HG02884 (cell line): Measurements from ENCODE around the gene CDK2AP2.
A peak's percentile ranks its signal among the peaks of the same experiment; 100 is the strongest.
"Not testable (repeated sequence)": the region's sequence is repeated elsewhere in the genome, so short reads cannot be mapped to it uniquely, and the experiment has no call there.

Experiments
- ATAC-seq: cut with Tn5 transposase; IDR thresholded peaks from one replicate; pipeline ENCODE4 v1.9.1; 2021; ENCODE audit warnings: mild to moderate bottlenecking, moderate library complexity; ENCODE audit not compliant: unreplicated experiment

CDK2AP2 gene

GRCh38 chr11:67524480-67524808 lies 16.5 kb upstream of the CDK2AP2 start:
- no peak for ATAC-seq

- no peak for ATAC-seq
These were observed 15.9 kb upstream of the CDK2AP2 start for GRCh38 chr11:67523556-67524479.

- ATAC-seq, result no peak
These were observed 15.0 kb upstream of the CDK2AP2 start, which contains the start of gene CABP2 for GRCh38 chr11:67522844-67523555. Gene CABP2 (minus strand): TSS chr11:67523446. CDS start chr11:67523326, 120 bp downstream.

DNA sequence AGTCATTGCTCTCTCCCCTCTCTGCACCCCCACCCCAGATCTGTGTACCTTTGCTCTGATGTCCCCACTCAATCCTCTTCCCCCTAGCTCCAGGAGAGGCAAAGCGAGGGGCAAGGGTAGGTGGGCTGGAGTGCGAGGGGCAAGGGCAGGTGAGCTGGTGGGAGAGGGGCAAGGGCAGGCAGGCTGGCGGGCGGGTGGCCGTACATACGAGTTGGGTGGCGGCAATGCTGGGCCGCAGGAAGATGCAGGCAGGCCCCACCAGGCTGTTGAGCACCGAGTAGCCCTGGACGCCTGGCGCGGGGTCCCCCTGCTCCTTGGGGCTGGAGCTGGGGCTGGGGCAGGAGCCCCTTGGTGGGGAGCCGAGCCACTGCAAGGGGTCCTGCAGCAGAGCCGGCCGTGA lies 14.4 kb upstream of the CDK2AP2 start:
- no peak for ATAC-seq

- no peak for ATAC-seq
These were observed 14.0 kb upstream of the CDK2AP2 start for GRCh38 chr11:67521924-67522323.

DNA sequence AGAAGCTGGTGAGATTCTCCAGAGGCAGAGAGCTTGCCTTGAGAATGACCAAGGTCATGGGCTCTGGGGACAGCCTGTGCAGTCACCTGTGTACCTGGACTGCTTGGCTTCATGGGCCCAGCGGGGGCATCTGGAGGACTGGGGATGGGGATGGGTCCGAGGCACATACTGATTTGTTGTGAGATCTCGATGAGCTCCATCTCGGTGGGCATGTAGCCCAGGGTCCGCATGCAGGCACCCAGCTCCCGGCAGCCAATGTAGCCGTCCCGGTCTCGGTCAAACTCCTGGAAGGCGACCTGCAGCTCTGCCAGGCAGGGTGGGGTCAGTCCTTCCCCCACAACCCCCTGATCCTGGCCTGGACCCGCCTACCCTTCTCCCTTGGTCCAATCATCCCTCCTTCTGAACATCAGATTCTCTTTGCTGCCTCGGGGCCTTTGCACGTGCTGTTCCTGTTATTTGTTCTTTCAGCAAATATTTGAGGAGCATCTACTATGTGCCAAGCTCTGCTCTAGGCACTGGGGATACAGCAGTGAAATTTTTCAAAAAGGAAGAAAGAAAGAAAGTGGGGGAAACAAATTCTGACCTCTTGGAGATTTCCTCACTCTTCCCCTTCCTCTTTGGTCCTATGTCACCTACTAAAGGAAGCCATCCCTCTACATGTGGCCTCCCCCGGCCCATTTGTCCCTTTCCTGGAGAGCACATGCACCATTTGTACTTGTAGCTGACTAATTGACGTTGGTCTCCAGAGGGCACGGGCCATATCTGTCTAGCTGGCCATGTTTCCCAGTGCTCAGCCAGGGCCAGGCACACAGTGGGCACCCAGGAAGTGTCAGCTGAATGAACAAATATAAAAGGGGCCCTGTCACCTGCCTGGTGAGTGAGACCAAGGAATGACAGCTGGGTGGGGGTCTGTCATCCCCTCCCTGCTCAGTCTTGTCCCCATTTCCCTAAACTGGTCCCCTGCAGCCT lies 13.2 kb upstream of the CDK2AP2 start:
- ATAC-seq, result no peak

DNA sequence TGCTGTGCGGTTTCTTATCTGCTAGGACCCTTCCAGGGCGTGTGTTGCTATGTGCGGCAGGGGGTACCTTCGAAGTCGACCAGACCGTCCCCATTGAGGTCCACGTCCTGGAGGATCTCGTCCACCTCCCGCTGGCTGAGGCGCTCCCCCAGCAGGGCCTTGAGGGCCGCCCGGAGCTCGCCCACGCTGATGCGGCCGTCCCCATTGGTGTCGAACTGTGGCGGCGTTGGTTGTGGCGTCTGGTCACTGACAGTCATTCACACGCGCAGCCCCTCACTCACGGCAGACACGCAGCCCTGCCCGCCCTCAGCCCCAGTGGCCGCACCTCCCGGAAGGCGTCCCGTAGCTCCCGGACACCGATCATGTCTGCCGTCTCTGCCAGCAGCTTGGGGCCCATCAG lies 11.8 kb upstream of the CDK2AP2 start:
- ATAC-seq, result no peak

DNA sequence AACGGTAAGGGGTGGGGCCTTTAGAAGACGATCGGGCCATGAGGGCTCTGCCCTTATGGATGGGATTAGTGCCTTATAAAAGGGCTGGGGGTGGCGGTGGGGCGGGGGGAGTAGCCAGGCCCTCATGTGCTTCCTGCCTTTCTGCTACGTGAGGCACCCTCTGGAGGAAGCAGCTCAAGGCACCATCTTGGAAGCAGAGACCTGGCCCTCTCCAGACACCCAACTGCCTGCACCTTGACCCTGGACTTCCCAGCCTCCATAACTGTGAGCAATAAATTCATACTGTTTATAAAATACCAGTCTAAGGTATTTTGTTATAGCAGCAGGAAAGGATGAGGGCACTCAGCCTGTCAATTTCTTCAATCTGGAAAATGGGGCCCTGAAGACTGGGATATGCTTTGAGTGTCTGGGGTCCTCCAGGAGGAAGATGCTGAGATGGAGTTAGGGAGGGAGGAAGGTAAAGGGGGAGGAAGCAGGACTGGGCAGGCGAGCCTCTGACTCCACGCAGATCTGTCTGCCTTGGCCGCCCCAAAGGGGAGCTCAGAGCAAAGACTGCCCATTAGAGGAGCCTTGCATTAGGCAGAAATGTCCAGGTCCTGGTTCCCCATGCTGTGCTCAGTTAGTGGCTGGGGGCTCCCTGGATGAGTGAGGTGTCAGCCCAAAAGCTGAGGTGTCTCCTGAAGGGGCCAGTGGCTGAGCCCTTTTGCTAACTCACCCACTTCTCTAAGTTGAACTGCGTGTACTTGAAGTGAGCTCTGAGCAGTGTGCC lies 10.0 kb upstream of the CDK2AP2 start:
- ATAC-seq, result no peak

GRCh38 chr11:67516806-67517205 lies 8.8 kb upstream of the CDK2AP2 start:
- no peak for ATAC-seq

DNA sequence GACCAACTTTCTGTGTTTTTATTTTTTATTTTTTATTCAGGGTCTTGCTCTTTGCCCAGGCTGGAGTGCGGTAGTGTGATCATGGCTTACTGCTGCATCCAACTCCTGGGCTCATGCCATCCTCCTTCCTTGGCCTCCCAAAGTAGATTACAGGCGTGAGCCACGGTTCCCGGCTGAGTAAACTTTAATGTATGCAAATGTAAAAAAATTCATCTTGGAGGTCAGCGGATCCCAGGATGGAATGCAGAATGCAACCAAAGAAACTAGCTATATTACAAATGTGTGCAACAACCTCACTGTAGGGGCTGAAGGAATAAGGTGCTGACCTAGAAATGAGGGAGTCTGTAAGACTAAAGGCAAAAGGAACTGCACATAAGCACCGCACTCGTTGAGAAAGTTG lies 6.2 kb upstream of the CDK2AP2 start:
- no peak for ATAC-seq

GRCh38 chr11:67511558-67511957 lies 3.6 kb upstream of the CDK2AP2 start:
- not testable (repeated sequence) for ATAC-seq

GRCh38 chr11:67510023-67510345 lies 2.0 kb upstream of the CDK2AP2 start:
- ATAC-seq, result no peak

- ATAC-seq, result peak; percentile 45
These were observed 642 bp upstream of the CDK2AP2 start for GRCh38 chr11:67508486-67509121.

GRCh38 chr11:67507242-67507863 lies 609 bp downstream of the CDK2AP2 start:
- ATAC-seq, result no peak

DNA sequence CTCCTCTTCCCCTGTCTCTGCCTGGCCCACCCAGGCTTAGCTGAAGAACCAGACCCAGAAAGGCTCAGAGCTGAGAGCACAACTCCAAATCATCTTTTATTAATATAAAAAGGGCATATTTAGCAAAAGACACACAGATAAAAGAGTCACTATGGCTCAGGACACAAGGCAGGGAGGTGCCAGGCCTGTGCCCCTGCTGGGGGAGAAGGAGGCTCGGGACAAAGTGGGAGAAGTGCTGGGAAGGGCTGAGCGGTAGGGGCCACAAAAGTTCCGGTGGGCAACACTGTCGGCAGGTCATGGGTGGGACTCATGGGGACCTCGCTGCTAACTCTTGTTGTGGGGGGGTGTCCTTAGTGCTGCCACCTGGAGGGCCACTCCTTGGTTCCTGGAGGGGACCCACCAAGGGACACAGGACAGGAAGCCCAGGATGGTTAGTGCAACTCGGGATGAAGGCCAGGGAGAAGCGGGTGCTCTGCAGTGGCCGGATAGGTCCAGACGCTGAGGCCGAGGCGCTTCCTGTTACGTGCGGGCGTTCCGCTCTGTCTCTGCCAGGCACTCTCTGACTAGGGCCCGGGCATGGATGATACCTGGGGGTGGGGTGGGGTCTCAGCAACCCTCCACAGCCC lies 1.4 kb downstream of the CDK2AP2 start:
- no peak for ATAC-seq

- ATAC-seq, result no peak
These were observed 2.2 kb downstream of the CDK2AP2 start for GRCh38 chr11:67505605-67506396.

GRCh38 chr11:67504950-67505581 lies 2.9 kb downstream of the CDK2AP2 start, which contains the start of gene PITPNM1:
Gene PITPNM1 (minus strand): TSS chr11:67505363. CDS start chr11:67504180, 1,183 bp downstream.
- ATAC-seq, result no peak
